PC-9 (cell line): ENCODE data around the gene ZFPM1. TPM values are rescaled to one million over a fixed set of nuclear protein-coding genes. Genes with fewer than 3 reads are reported as not detected.

Experiments used
- BruUV-seq: library from RNA; stranded (reverse); fragments of 400-500 nt; replicated peaks from 2 replicates; lab custom pipeline; 2021; lab: Mats Ljungman, UMichigan
- CTCF ChIA-PET: fragments of 300-600 bp; sonication (Branson Sonifier 250); formaldehyde crosslinking; loops from one replicate; lab custom pipeline; 2022; ENCODE audit warnings: antibody characterized with exemption; lab: Charles Lee
- POLR2A ChIA-PET: fragments of 300-600 bp; sonication (Branson Sonifier 250); formaldehyde crosslinking; loops from one replicate; lab custom pipeline; 2022; ENCODE audit warnings: antibody characterized with exemption; ENCODE audit not compliant: unreplicated experiment; lab: Charles Lee
- DNase-seq, 2 experiments: peaks; one replicate each; pipeline versions ENCODE4 v3.0.0 to v3.0.0-alpha.2; 2015 to 2022; ENCODE audit warnings: mixed read lengths in 1 of 2
- H2AFZ ChIP-seq: fragments of 200-600 bp; sonication (generic); 2 replicates; pipeline ENCODE4 v1.8.1; 2017; ENCODE audit warnings: antibody characterized with exemption
- H3F3A ChIP-seq: fragments of 200-600 bp; sonication (generic); 2 replicates; pipeline ENCODE4 v1.8.1; 2017; ENCODE audit warnings: antibody characterized with exemption, mild to moderate bottlenecking, low read depth; ENCODE audit not compliant: insufficient read depth
- H3K27ac ChIP-seq: fragments of 200-600 bp; sonication (generic); 2 replicates; pipeline ENCODE4 v1.6.1; 2016; ENCODE audit warnings: mixed run types
- H3K27me3 ChIP-seq: fragments of 200-600 bp; sonication (generic); 2 replicates; pipeline ENCODE4 v1.6.1; 2016; ENCODE audit warnings: low read depth, mixed run types; ENCODE audit not compliant: insufficient read depth
- H3K36me3 ChIP-seq: fragments of 200-600 bp; sonication (generic); 2 replicates; pipeline ENCODE4 v1.6.1; 2016; ENCODE audit warnings: low read depth, mixed run types
- H3K4me1 ChIP-seq: fragments of 200-600 bp; sonication (generic); replicated peaks from 2 replicates; pipeline ENCODE4 v1.6.1; 2016; ENCODE audit warnings: mixed run types; ENCODE audit not compliant: insufficient read depth
- H3K4me2 ChIP-seq: fragments of 200-600 bp; sonication (generic); 2 replicates; pipeline ENCODE4 v1.6.1; 2017; ENCODE audit warnings: mixed run types
- H3K4me3 ChIP-seq: fragments of 200-600 bp; sonication (generic); 2 replicates; pipeline ENCODE4 v1.6.1; 2016; ENCODE audit warnings: mixed run types
- H3K79me2 ChIP-seq: fragments of 200-600 bp; sonication (generic); 2 replicates; pipeline ENCODE4 v1.6.1; 2017; ENCODE audit warnings: low read depth, mixed run types
- H3K9me2 ChIP-seq: fragments of 200-600 bp; sonication (generic); 2 replicates; pipeline ENCODE4 v1.8.1; 2017; ENCODE audit warnings: mild to moderate bottlenecking; ENCODE audit not compliant: insufficient read depth
- H3K9me3 ChIP-seq: fragments of 200-600 bp; sonication (generic); 2 replicates; pipeline ENCODE4 v1.8.1; 2016; ENCODE audit warnings: low read depth; ENCODE audit not compliant: insufficient read depth
- H4K20me1 ChIP-seq: fragments of 200-600 bp; sonication (generic); 2 replicates; pipeline ENCODE4 v1.8.1; 2017; ENCODE audit not compliant: insufficient read depth
- CTCF ChIP-seq: fragments of 200-600 bp; sonication (generic); conservative IDR thresholded peaks from 2 replicates; pipeline ENCODE4 v1.6.1; 2017; ENCODE audit warnings: mixed run types, antibody characterized with exemption, mild to moderate bottlenecking, moderate library complexity
- EZH2 ChIP-seq: fragments of 200-600 bp; sonication (generic); IDR thresholded peaks from 2 replicates; pipeline ENCODE4 v1.8.0; 2017; ENCODE audit warnings: antibody characterized with exemption, low read depth
- intact Hi-C: fragments of 100-400 bp; cut with micrococcal nuclease; formaldehyde crosslinking; loops from one replicate; pipeline ENCODE4 v1.10.0; 2022; ENCODE audit not compliant: unreplicated experiment
- total RNA-seq: library from RNA; stranded (reverse); gene quantifications from 2 replicates; pipeline ENCODE4 v1.2.3, GENCODE V29; 2021

ZFPM1 gene
- total RNA-seq, 1 experiment from 2014 or later: 19.7 TPM

GRCh38 chr16:88535191-88535856 is 82.2 kb downstream of the ZFPM1 start:
- no peaks in the 10 kb centered on the region for H3K9me2 ChIP-seq
- no peaks in the 10 kb centered on the region for H3K36me3 ChIP-seq
- peaks cover 8% of the 10 kb centered on the region; the same call in 1 of the 2 replicates for H3K79me2 ChIP-seq
- H2AFZ ChIP-seq: no peak overlapping the region
- intact Hi-C loops: no loop called here
- peaks cover 6% of the 10 kb centered on the region for H3K4me1 ChIP-seq
- H3K4me2 ChIP-seq: peak overlapping the region; percentile 99
- no peak for DNase-seq
- peaks cover 6% of the 10 kb centered on the region; the same call in 1 of the 2 replicates for H4K20me1 ChIP-seq
- H3K9me3 ChIP-seq: no peaks in the 10 kb centered on the region
- peaks cover 13% of the 10 kb centered on the region for H3K27me3 ChIP-seq
- no peak for TF ChIP-seq CTCF
- no peak for TF ChIP-seq EZH2
- peaks cover 12% of the 10 kb centered on the region; the same call in 1 of the 2 replicates for H3F3A ChIP-seq
- TSS peak; percentile 47 for BruUV-seq
- CTCF ChIA-PET: no interaction called here
- H3K4me3 ChIP-seq: peak overlapping the region; percentile 88
- POLR2A ChIA-PET: interaction anchor here (0.6 kb wide), 1 partner anchor 1165 kb away, joined by 5 read pairs; no protein-coding TSS in a partner anchor
- no peak overlapping the region for H3K27ac ChIP-seq

GRCh38 chr16:88535857-88536222 is 82.8 kb downstream of the ZFPM1 start:
- H3K36me3 ChIP-seq: no peaks in the 10 kb centered on the region
- no peak for TF ChIP-seq CTCF
- no peak for TF ChIP-seq EZH2
- peaks cover 12% of the 10 kb centered on the region; the same call in 1 of the 2 replicates for H3F3A ChIP-seq
- H3K4me3 ChIP-seq: no peak overlapping the region; the same call in 1 of the 2 replicates
- H2AFZ ChIP-seq: no peak overlapping the region
- H3K4me2 ChIP-seq: peak overlapping the region; percentile 99
- H3K9me3 ChIP-seq: no peaks in the 10 kb centered on the region
- peaks cover 6% of the 10 kb centered on the region for H3K4me1 ChIP-seq
- no peak for DNase-seq
- peaks cover 8% of the 10 kb centered on the region; the same call in 1 of the 2 replicates for H3K79me2 ChIP-seq
- no peak overlapping the region for H3K27ac ChIP-seq
- POLR2A ChIA-PET: no interaction called here
- intact Hi-C loops: no loop called here
- peaks cover 18% of the 10 kb centered on the region for H3K27me3 ChIP-seq
- no TSS peak for BruUV-seq
- no peaks in the 10 kb centered on the region for H3K9me2 ChIP-seq
- CTCF ChIA-PET: interaction anchor here (0.6 kb wide), 1 partner anchor 22 kb away, joined by 4 read pairs; no protein-coding TSS in a partner anchor
- peaks cover 6% of the 10 kb centered on the region; the same call in 1 of the 2 replicates for H4K20me1 ChIP-seq

GRCh38 chr16:88536510-88536909 is 83.4 kb downstream of the ZFPM1 start:
- ChIA-PET CTCF (interaction anchor here (0.6 kb wide), 2 partner anchors 21 to 669 kb away, joined by 3 to 4 read pairs; no protein-coding TSS in a partner anchor), POLR2A (no interaction called here)
- peaks cover 6% of the 10 kb centered on the region for H3K4me1 ChIP-seq
- intact Hi-C loops: no loop called here
- peaks cover 8% of the 10 kb centered on the region; the same call in 1 of the 2 replicates for H3K79me2 ChIP-seq
- H3K36me3 ChIP-seq: no peaks in the 10 kb centered on the region
- no peaks in the 10 kb centered on the region for H3K9me2 ChIP-seq
- no peak overlapping the region for H3K4me2 ChIP-seq
- H3K27ac ChIP-seq: no peak overlapping the region
- no peak overlapping the region for H3K4me3 ChIP-seq
- no peak for DNase-seq
- no peaks in the 10 kb centered on the region for H3K9me3 ChIP-seq
- no TSS peak for BruUV-seq
- TF ChIP-seq CTCF (no peak), EZH2 (no peak)
- peaks cover 25% of the 10 kb centered on the region for H3K27me3 ChIP-seq
- peaks cover 12% of the 10 kb centered on the region; the same call in 1 of the 2 replicates for H3F3A ChIP-seq
- H4K20me1 ChIP-seq: peaks cover 6% of the 10 kb centered on the region; the same call in 1 of the 2 replicates
- no peak overlapping the region for H2AFZ ChIP-seq
